NCI-H82 treated with DMSO at 0.1 percent for 48 hours (cell line): ENCODE measurements around the gene GFPT2.

Source experiments
- DNase-seq: peaks from one replicate; lab custom pipeline; 2025; ENCODE audit not compliant: unreplicated experiment; lab: John Stamatoyannopoulos, UW

Gene GFPT2

GRCh38 chr5:180353048-180353979, at the start of gene GFPT2:
Gene GFPT2, minus strand, starts transcription at chr5:180353336. Its CDS starts 119 bp downstream, at chr5:180353217.
- DNase-seq = peak; percentile 41

GRCh38 chr5:180402716-180403115, 49.6 kb upstream of the GFPT2 start:
- no peak for DNase-seq

- no peak for DNase-seq
Measured at GRCh38 chr5:180401229-180401907, 48.2 kb upstream of the GFPT2 start.

- DNase-seq = no peak
Measured at GRCh38 chr5:180400416-180400815, 47.3 kb upstream of the GFPT2 start.

- no peak for DNase-seq
Measured at GRCh38 chr5:180399401-180400215, 46.5 kb upstream of the GFPT2 start.

GRCh38 chr5:180396926-180397325, 43.8 kb upstream of the GFPT2 start:
- DNase-seq = no peak

GRCh38 chr5:180395540-180396274, 42.6 kb upstream of the GFPT2 start:
- DNase-seq = no peak

GRCh38 chr5:180394031-180394636, 41.0 kb upstream of the GFPT2 start:
- no peak for DNase-seq

- no peak for DNase-seq
Measured at GRCh38 chr5:180391276-180391675, 38.1 kb upstream of the GFPT2 start.

- no peak for DNase-seq
Measured at GRCh38 chr5:180390441-180391190, 37.5 kb upstream of the GFPT2 start.

- no peak for DNase-seq
Measured at GRCh38 chr5:180389252-180390101, 36.3 kb upstream of the GFPT2 start.

GRCh38 chr5:180387798-180388197, 34.7 kb upstream of the GFPT2 start:
- no peak for DNase-seq

GRCh38 chr5:180382926-180383325, 29.8 kb upstream of the GFPT2 start:
- DNase-seq = no peak

GRCh38 chr5:180381851-180382480, 28.8 kb upstream of the GFPT2 start:
- no peak for DNase-seq

GRCh38 chr5:180381428-180381827, 28.3 kb upstream of the GFPT2 start:
- no peak for DNase-seq

- no peak for DNase-seq
Measured at GRCh38 chr5:180380856-180381255, 27.7 kb upstream of the GFPT2 start.

GRCh38 chr5:180380441-180380840, 27.3 kb upstream of the GFPT2 start:
- DNase-seq = no peak
